ENCODE data around the gene KAZN.

The KAZN gene

GRCh38 chr1:14773396-14774025 lies 175.0 kb downstream of the KAZN start:
- DNase-seq = no peak
- no peak overlapping the region for H3K4me2 ChIP-seq (ENCODE audit: low read depth, low read length)
- H3F3A ChIP-seq (ENCODE audit: insufficient read depth, low read length) = peaks cover 3% of the 10 kb centered on the region; the same call in 1 of the 2 replicates
- H3K9ac ChIP-seq (ENCODE audit: low read length) = no peak overlapping the region
- no peaks in the 10 kb centered on the region for H4K20me1 ChIP-seq (ENCODE audit: insufficient read depth, low read length)
- H3K27ac ChIP-seq (ENCODE audit: low read length) = no peak overlapping the region
- H3K4me3 ChIP-seq (ENCODE audit: low read length) = no peak overlapping the region
- no peaks in the 10 kb centered on the region for H3K36me3 ChIP-seq (replicated peaks; ENCODE audit: insufficient read depth, low read length)
- H3K27me3 ChIP-seq (replicated peaks; ENCODE audit: insufficient read depth, low read length) = no peaks in the 10 kb centered on the region
- TF ChIP-seq EZH2 (optimal IDR thresholded peaks at IDR 0.05; ENCODE audit: low read depth, low read length) (no peak), EZH2phosphoT487 (IDR thresholded peaks at IDR 0.05; ENCODE audit: low read length) (no peak), CTCF (IDR thresholded peaks at IDR 0.05; ENCODE audit: low read length) (no peak)
- no peaks in the 10 kb centered on the region for H3K9me3 ChIP-seq (replicated peaks; ENCODE audit: insufficient read depth, low read length)
- peaks cover 4% of the 10 kb centered on the region; the same call in 1 of the 2 replicates for H3K4me1 ChIP-seq (ENCODE audit: low read length)
- H2AFZ ChIP-seq (ENCODE audit: low read length) = no peak overlapping the region
- no peaks in the 10 kb centered on the region for H3K79me2 ChIP-seq (ENCODE audit: low read length)
- no peaks in the 10 kb centered on the region for H3K9me2 ChIP-seq (replicated peaks; ENCODE audit: insufficient read depth, low read length)

- H3K27ac ChIP-seq (ENCODE audit: low read length) = no peak overlapping the region
- no peaks in the 10 kb centered on the region for H3K27me3 ChIP-seq (replicated peaks; ENCODE audit: insufficient read depth, low read length)
- no peak overlapping the region for H3K9ac ChIP-seq (ENCODE audit: low read length)
- peaks cover 9% of the 10 kb centered on the region; the same call in 1 of the 2 replicates for H3F3A ChIP-seq (ENCODE audit: insufficient read depth, low read length)
- H3K36me3 ChIP-seq (replicated peaks; ENCODE audit: insufficient read depth, low read length) = no peaks in the 10 kb centered on the region
- TF ChIP-seq EZH2 (optimal IDR thresholded peaks at IDR 0.05; ENCODE audit: low read depth, low read length) (no peak), CTCF (IDR thresholded peaks at IDR 0.05; ENCODE audit: low read length) (no peak), EZH2phosphoT487 (IDR thresholded peaks at IDR 0.05; ENCODE audit: low read length) (no peak)
- H3K9me3 ChIP-seq (replicated peaks; ENCODE audit: insufficient read depth, low read length) = no peaks in the 10 kb centered on the region
- H4K20me1 ChIP-seq (ENCODE audit: insufficient read depth, low read length) = no peaks in the 10 kb centered on the region
- no peaks in the 10 kb centered on the region for H3K9me2 ChIP-seq (replicated peaks; ENCODE audit: insufficient read depth, low read length)
- H2AFZ ChIP-seq (ENCODE audit: low read length) = no peak overlapping the region
- DNase-seq = no peak
- H3K79me2 ChIP-seq (ENCODE audit: low read length) = no peaks in the 10 kb centered on the region
- no peak overlapping the region for H3K4me2 ChIP-seq (ENCODE audit: low read depth, low read length)
- H3K4me1 ChIP-seq (ENCODE audit: low read length) = peaks cover 10% of the 10 kb centered on the region
- no peak overlapping the region for H3K4me3 ChIP-seq (ENCODE audit: low read length)
Observed at GRCh38 chr1:14774225-14774624, 175.7 kb downstream of the KAZN start.

GRCh38 chr1:14774988-14775387 lies 176.5 kb downstream of the KAZN start:
- H3K27ac ChIP-seq (ENCODE audit: low read length) = no peak overlapping the region
- H2AFZ ChIP-seq (ENCODE audit: low read length) = no peak overlapping the region
- no peaks in the 10 kb centered on the region for H4K20me1 ChIP-seq (ENCODE audit: insufficient read depth, low read length)
- H3K9me2 ChIP-seq (replicated peaks; ENCODE audit: insufficient read depth, low read length) = no peaks in the 10 kb centered on the region
- H3F3A ChIP-seq (ENCODE audit: insufficient read depth, low read length) = peaks cover 9% of the 10 kb centered on the region; the same call in 1 of the 2 replicates
- H3K27me3 ChIP-seq (replicated peaks; ENCODE audit: insufficient read depth, low read length) = no peaks in the 10 kb centered on the region
- H3K9ac ChIP-seq (ENCODE audit: low read length) = no peak overlapping the region
- peaks cover 13% of the 10 kb centered on the region for H3K4me1 ChIP-seq (ENCODE audit: low read length)
- no peaks in the 10 kb centered on the region for H3K79me2 ChIP-seq (ENCODE audit: low read length)
- no peak for TF ChIP-seq EZH2 (optimal IDR thresholded peaks at IDR 0.05; ENCODE audit: low read depth, low read length)
- TF ChIP-seq EZH2phosphoT487 (IDR thresholded peaks at IDR 0.05; ENCODE audit: low read length) = no peak
- no peak for TF ChIP-seq CTCF (IDR thresholded peaks at IDR 0.05; ENCODE audit: low read length)
- H3K4me2 ChIP-seq (ENCODE audit: low read depth, low read length) = no peak overlapping the region
- no peak overlapping the region for H3K4me3 ChIP-seq (ENCODE audit: low read length)
- no peak for DNase-seq
- no peaks in the 10 kb centered on the region for H3K9me3 ChIP-seq (replicated peaks; ENCODE audit: insufficient read depth, low read length)
- H3K36me3 ChIP-seq (replicated peaks; ENCODE audit: insufficient read depth, low read length) = no peaks in the 10 kb centered on the region

Data from MM.1S (cell line).